Adrenal gland (tissue), 12 donors: Measurements from ENCODE around the gene EWSR1. TPM values are rescaled to one million over a fixed set of nuclear protein-coding genes. Genes with fewer than 3 reads are reported as not detected.

ENCODE experiments used
- DNase-seq, 7 donors: peaks; one replicate each; pipeline ENCODE4 v3.0.0-alpha.2; 2019 to 2020
- H3K27ac ChIP-seq, 5 donors: fragments of 200-600 bp; sonication (generic) in 4 of 5; 1 replicate in 3 of 5; 2 replicates in 2 of 5; pipeline versions ENCODE4 v1.5.1 to v1.8.0; 2016 to 2020; ENCODE audit warnings: mild to moderate bottlenecking in 1 of 5
- H3K27me3 ChIP-seq: fragments of 200-600 bp; 2 replicates; pipeline ENCODE4 v1.8.0; 2021
- H3K36me3 ChIP-seq, 2 donors: fragments of 200-600 bp; replicated peaks in 1 of 2; 1 replicate in 1 of 2; 2 replicates in 1 of 2; pipeline versions ENCODE4 v1.5.1 to v1.8.0; 2018 to 2022
- H3K4me1 ChIP-seq, 2 donors: fragments of 200-600 bp; replicated peaks in 1 of 2; 1 replicate in 1 of 2; 2 replicates in 1 of 2; pipeline versions ENCODE4 v1.5.1 to v1.8.0; 2018 to 2021
- H3K4me3 ChIP-seq, 4 donors: fragments of 200-600 bp; sonication (generic) in 3 of 4; one replicate each; pipeline ENCODE4 v1.5.1; 2016 to 2018
- H3K9me3 ChIP-seq, 3 donors: fragments of 200-600 bp; sonication (generic) in 1 of 3; replicated peaks in 1 of 3; 1 replicate in 2 of 3; 2 replicates in 1 of 3; pipeline versions ENCODE4 v1.5.1 to v1.8.0; 2016 to 2021
- CTCF ChIP-seq, 6 experiments: fragments of 450-650 bp in 4 of 6; fragments of 200-600 bp in 2 of 6; sonication (generic) in 1 of 6; IDR thresholded peaks; 1 replicate in 5 of 6; 2 replicates in 1 of 6; pipeline versions ENCODE4 v1.5.1 to v1.8.0; 2016 to 2021; ENCODE audit warnings: antibody characterized with exemption in 6 of 6, mild to moderate bottlenecking in 2 of 6, moderate library complexity in 1 of 6
- POLR2A ChIP-seq, 2 donors: fragments of 450-650 bp; IDR thresholded peaks; one replicate each; pipeline ENCODE4 v1.6.1; 2017; ENCODE audit warnings: antibody characterized with exemption in 2 of 2, mild to moderate bottlenecking in 2 of 2, moderate library complexity in 1 of 2
- WGBS, 4 donors: extraction: QIAGEN DNeasy Blood & Tissue Kit in 2 of 4; methylation state at CpG; one replicate each; pipeline versions ENCODE4 v1.1.5 to v1.1.7; 2013 to 2017; 5-methylcytosine and 5-hydroxymethylcytosine counted together
- intact Hi-C, 2 donors: fragments of 100-400 bp; cut with DNase I; formaldehyde crosslinking; loops; one replicate each; pipeline versions ENCODE4 v1.14.1 to v1.15.0; 2022 to 2023
- polyA plus RNA-seq, 3 donors: library from polyadenylated mRNA; stranded (reverse); fragments of 200-250 nt in 2 of 3; fragments of 350-450 nt in 1 of 3; fragmentation: Illumina TruSeq in 1 of 3; extraction: RNeasy Lipid Tissue Mini Kit (QIAGEN cat#74804) in 1 of 3; gene quantifications; one replicate each; pipeline ENCODE4 v1.2.3, GENCODE V29; 2013 to 2014
- total RNA-seq, 9 donors: library from RNA; depleted of rRNA in 4 of 9; stranded (reverse); fragments of >200 nt in 4 of 9; fragments of 120-200 nt in 1 of 9; fragmentation: NEBNext Ultra II Directional in 1 of 9; extraction: Animal tissue kit (Norgen Biotek cat#: 25700) in 1 of 9; gene quantifications; one replicate each; pipeline versions ENCODE4 v1.1.0 to v1.2.4, GENCODE V29; 2013 to 2023
- donor health status: healthy with polysubstance abuse.
- donor health status: Bipolar disorder and iron deficiency.
- donor health status: DM: yes; HTN: yes; CAD: no.
- donor health status: DM: no; HTN: no; CAD: no.
- donor health status: DM: no; HTN: no; CAD: no.
- donor health status: DM: yes; HTN: yes; CAD: no.

The EWSR1 gene
- total and polyA plus RNA-seq, 12 donors: 152 to 351 (median 216) TPM

- no peak for TF ChIP-seq POLR2A (IDR thresholded peaks at IDR 0.05)
- TF ChIP-seq CTCF (IDR thresholded peaks at IDR 0.05): no peak
- 84 to 90% (median 87%) methylated on average over 4 to 13 of the region's 13 CpGs for WGBS, 4 donors
- DNase-seq: no peak
These were observed 8.0 kb upstream of the EWSR1 start for GRCh38 chr22:29260031-29260560.

DNA sequence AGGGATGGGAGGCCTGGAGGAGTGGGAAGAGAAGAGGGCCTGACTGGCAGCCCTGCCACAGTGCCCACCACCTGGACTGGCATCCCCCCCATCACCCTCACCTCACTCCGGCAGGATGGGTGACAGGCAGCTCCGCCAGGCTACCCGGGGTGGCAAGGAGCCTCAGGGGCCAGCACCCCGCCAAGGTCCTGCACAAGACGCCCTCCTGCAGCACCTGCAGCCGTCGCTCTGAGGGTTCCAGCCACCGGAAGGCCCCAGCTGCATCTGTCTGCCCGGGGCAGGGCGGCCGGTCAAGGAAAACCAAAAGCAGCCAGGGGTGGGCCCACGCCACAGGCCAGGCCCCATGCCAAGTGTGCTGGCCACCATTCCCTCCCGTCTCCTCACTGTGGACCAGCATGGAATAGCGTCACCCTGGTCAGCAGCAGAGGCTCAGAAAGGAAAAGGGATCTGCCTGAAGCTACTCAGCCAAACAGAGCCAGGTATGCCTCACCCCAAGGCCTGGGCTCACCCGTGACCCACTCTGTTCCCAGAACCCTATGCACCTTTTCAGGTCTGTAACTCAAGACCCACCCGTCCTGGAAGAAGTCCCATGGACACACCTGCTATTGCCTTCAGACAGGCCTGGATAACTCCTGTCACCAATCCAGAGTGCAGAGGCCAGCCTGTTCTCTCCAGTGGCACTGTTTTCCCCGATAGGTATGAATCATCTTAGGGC is 7.3 kb upstream of the EWSR1 start:
- Histone ChIP-seq H3K9me3 (no peaks in the 10 kb centered on the region), H3K27ac (peak overlapping the region in 1 of 5 donors; percentile 2), H3K4me1 (peaks cover 2 to 3% of the 10 kb centered on the region in 2 donors), H3K36me3 (peaks cover 0 to 30% of the 10 kb centered on the region in 2 donors), H3K27me3 (no peaks in the 10 kb centered on the region), H3K4me3 (no peak overlapping the region)
- 81 to 86% (median 84%) methylated on average over 1 to 17 of the region's 17 CpGs for WGBS, 4 donors
- intact Hi-C loops: loop anchor here in 1 of 2 donors (5.0 kb wide), 1 partner anchor 43 kb away; no protein-coding TSS in a partner anchor
- DNase-seq: peak in 3 of 7 donors; percentile 31 to 42 (median 36)
- no peak for TF ChIP-seq CTCF (IDR thresholded peaks at IDR 0.05)
- TF ChIP-seq POLR2A (IDR thresholded peaks at IDR 0.05): no peak

More at GRCh38 chr22:29260031-29260560, 8.0 kb upstream of the EWSR1 start:
- intact Hi-C loops: loop anchor here in 1 of 2 donors (5.0 kb wide), 1 partner anchor 43 kb away; no protein-coding TSS in a partner anchor
- no peaks in the 10 kb centered on the region for H3K4me1 ChIP-seq
- no peak overlapping the region for H3K27ac ChIP-seq
- peaks cover 0 to 25% of the 10 kb centered on the region in 2 donors for H3K36me3 ChIP-seq
- no peak overlapping the region for H3K4me3 ChIP-seq
- no peaks in the 10 kb centered on the region for H3K27me3 ChIP-seq
- no peaks in the 10 kb centered on the region for H3K9me3 ChIP-seq

DNA sequence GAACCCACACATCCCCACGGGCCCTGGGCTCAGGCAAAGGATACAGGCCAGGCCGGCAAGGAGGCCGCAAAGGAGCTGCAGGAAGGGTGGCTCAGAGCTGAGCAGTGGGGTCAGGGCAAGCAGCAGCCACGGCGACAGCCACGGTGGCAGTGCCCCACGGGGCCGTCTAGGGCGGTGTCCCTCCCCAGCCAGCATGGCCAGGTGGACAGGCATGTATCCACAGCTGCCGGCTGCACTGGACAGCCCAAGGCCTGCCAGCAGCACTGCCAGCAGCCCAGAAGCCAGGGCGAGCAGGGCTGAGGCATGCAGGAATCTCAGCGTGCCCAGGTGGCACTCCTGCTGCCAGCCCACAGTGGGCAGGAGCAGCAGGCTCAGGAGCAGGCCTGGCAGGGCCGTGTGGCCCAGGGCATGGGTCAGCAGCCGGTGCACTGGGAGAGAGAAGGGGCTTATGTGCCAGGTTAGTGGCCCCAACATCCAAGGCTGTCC is 4.2 kb upstream of the EWSR1 start:
- H3K27ac ChIP-seq: peak overlapping the region in 1 of 5 donors; percentile 59
- intact Hi-C loops: loop anchor here in 1 of 2 donors (5.0 kb wide), 1 partner anchor 47 kb away; no protein-coding TSS in a partner anchor
- peaks cover 17 to 19% of the 10 kb centered on the region in 2 donors for H3K4me1 ChIP-seq
- WGBS, 4 donors: 53 to 80% (median 62%) methylated on average over 1 to 14 of the region's 14 CpGs
- peaks cover 0 to 30% of the 10 kb centered on the region in 2 donors for H3K36me3 ChIP-seq
- no peaks in the 10 kb centered on the region for H3K27me3 ChIP-seq
- peak in 4 of 7 donors; percentile 35 to 58 (median 44) for DNase-seq
- no peak overlapping the region for H3K4me3 ChIP-seq
- H3K9me3 ChIP-seq: no peaks in the 10 kb centered on the region
- no peak for TF ChIP-seq CTCF (IDR thresholded peaks at IDR 0.05)
- TF ChIP-seq POLR2A (IDR thresholded peaks at IDR 0.05): no peak

- intact Hi-C loops: no loop called here
- H3K27me3 ChIP-seq: no peaks in the 10 kb centered on the region
- no peak overlapping the region for H3K4me3 ChIP-seq
- H3K9me3 ChIP-seq: no peaks in the 10 kb centered on the region
- TF ChIP-seq POLR2A (IDR thresholded peaks at IDR 0.05) (no peak), CTCF (IDR thresholded peaks at IDR 0.05) (no peak)
- DNase-seq: peak in 1 of 7 donors; percentile 53
- peak overlapping the region in 2 of 5 donors; percentile 100 for H3K27ac ChIP-seq
- 84 to 100% (median 93%) methylated on average over 2 to 7 of the region's 7 CpGs for WGBS, 4 donors
- peaks cover 25 to 29% of the 10 kb centered on the region in 2 donors for H3K4me1 ChIP-seq
- peaks cover 0 to 28% of the 10 kb centered on the region in 2 donors for H3K36me3 ChIP-seq
These were observed 2.8 kb upstream of the EWSR1 start for GRCh38 chr22:29265305-29265704.
